GM23338 (cell line): ENCODE results near the gene BCL7C. TPM values are rescaled to one million over a fixed set of nuclear protein-coding genes. Genes with fewer than 3 reads are reported as not detected.

ENCODE experiments used
- ATAC-seq: fragments of 200-7000 bp; cut with Tn5 transposase; 3 replicates; pipeline ENCODE4 v1.9.1; 2020
- DNase-seq: peaks from one replicate; pipeline ENCODE4 v3.0.0-alpha.2; 2015; ENCODE audit warnings: low spot score
- H2AFZ ChIP-seq: fragments of 200-600 bp; sonication (generic); 2 replicates; pipeline ENCODE4 v1.8.0; 2016; ENCODE audit warnings: antibody characterized with exemption, mild to moderate bottlenecking, moderate library complexity
- H3F3A ChIP-seq: fragments of 200-600 bp; sonication (generic); replicated peaks from 2 replicates; pipeline ENCODE4 v1.8.0; 2017; ENCODE audit warnings: antibody characterized with exemption, mixed run types, low read depth
- H3K27ac ChIP-seq: fragments of 200-600 bp; sonication (generic); 2 replicates; pipeline ENCODE4 v1.6.1; 2016; ENCODE audit warnings: low read depth
- H3K27me3 ChIP-seq: fragments of 200-600 bp; sonication (generic); 2 replicates; pipeline ENCODE4 v1.8.0; 2016; ENCODE audit warnings: mild to moderate bottlenecking, mixed run types, moderate library complexity; ENCODE audit not compliant: insufficient read depth
- H3K36me3 ChIP-seq: fragments of 200-600 bp; sonication (generic); 2 replicates; pipeline ENCODE4 v1.8.0; 2016; ENCODE audit warnings: mild to moderate bottlenecking; ENCODE audit not compliant: insufficient read depth
- H3K4me1 ChIP-seq: fragments of 200-600 bp; sonication (generic); 2 replicates; pipeline ENCODE4 v1.8.0; 2016; ENCODE audit warnings: mild to moderate bottlenecking, moderate library complexity; ENCODE audit not compliant: insufficient read depth
- H3K4me2 ChIP-seq: fragments of 200-600 bp; sonication (generic); 2 replicates; pipeline ENCODE4 v1.7.1; 2017; ENCODE audit warnings: mixed run types
- H3K4me3 ChIP-seq: fragments of 200-600 bp; sonication (generic); 2 replicates; pipeline ENCODE4 v1.6.1; 2016; ENCODE audit warnings: mixed run types
- H3K79me2 ChIP-seq: fragments of 200-600 bp; sonication (generic); replicated peaks from 2 replicates; pipeline ENCODE4 v1.8.0; 2017; ENCODE audit warnings: mild to moderate bottlenecking; ENCODE audit not compliant: insufficient read depth
- H3K9me2 ChIP-seq: fragments of 200-600 bp; sonication (generic); 2 replicates; pipeline ENCODE4 v1.8.0; 2017; ENCODE audit not compliant: insufficient read depth
- H4K20me1 ChIP-seq: fragments of 200-600 bp; sonication (generic); replicated peaks from 2 replicates; pipeline ENCODE4 v1.8.0; 2017; ENCODE audit warnings: mild to moderate bottlenecking; ENCODE audit not compliant: insufficient read depth
- H3K27ac Mint-ChIP-seq: 2 replicates; pipeline ENCODE4 v1.8.0; 2020; ENCODE audit warnings: inconsistent platforms, mild to moderate bottlenecking, moderate library complexity, mixed read lengths
- H3K27me3 Mint-ChIP-seq: 3 replicates; pipeline ENCODE4 v1.8.0; 2022; ENCODE audit warnings: low read depth, mild to moderate bottlenecking, moderate library complexity, mixed read lengths, inconsistent platforms; ENCODE audit not compliant: insufficient read depth, poor library complexity
- H3K36me3 Mint-ChIP-seq: 3 replicates; pipeline ENCODE4 v1.8.0; 2021; ENCODE audit warnings: low read depth, mild to moderate bottlenecking, inconsistent platforms, moderate library complexity, mixed read lengths
- H3K4me1 Mint-ChIP-seq: 3 replicates; pipeline ENCODE4 v1.8.0; 2020; ENCODE audit warnings: mild to moderate bottlenecking, inconsistent platforms, mixed read lengths
- H3K4me3 Mint-ChIP-seq: 3 replicates; pipeline ENCODE4 v1.8.0; 2021; ENCODE audit warnings: moderate library complexity, mild to moderate bottlenecking, inconsistent platforms, mixed read lengths
- H3K9me3 Mint-ChIP-seq: 3 replicates; pipeline ENCODE4 v1.8.0; 2020; ENCODE audit warnings: moderate library complexity, mild to moderate bottlenecking, inconsistent platforms, mixed read lengths
- CTCF ChIP-seq, 2 experiments: fragments of 200-600 bp in 1 of 2; sonication (generic) in 1 of 2; conservative IDR thresholded peaks; 2 replicates each; pipeline versions ENCODE4 v1.5.1 to v1.6.1; 2016 to 2017; ENCODE audit warnings: antibody characterized with exemption in 2 of 2, low read depth in 2 of 2, mild to moderate bottlenecking in 2 of 2, moderate library complexity in 1 of 2
- EZH2 ChIP-seq: fragments of 200-600 bp; sonication (generic); IDR thresholded peaks from one replicate; pipeline ENCODE4 v1.8.0; 2017; ENCODE audit warnings: antibody characterized with exemption, mild to moderate bottlenecking, low read depth; ENCODE audit not compliant: unreplicated experiment
- EZH2phosphoT487 ChIP-seq: fragments of 200-600 bp; sonication (generic); IDR thresholded peaks from one replicate; pipeline ENCODE4 v1.8.1; 2018; ENCODE audit warnings: antibody characterized with exemption; ENCODE audit not compliant: unreplicated experiment
- POLR2AphosphoS5 ChIP-seq: IDR thresholded peaks from 2 replicates; pipeline ENCODE4 v1.6.1; 2016; ENCODE audit warnings: antibody characterized with exemption, low read depth
- STAT1 ChIP-seq: IDR thresholded peaks from one replicate; pipeline ENCODE4 v1.6.1; 2016; ENCODE audit warnings: antibody characterized with exemption; ENCODE audit not compliant: unreplicated experiment
- ZNF114 ChIP-seq: fragments of 250-450 bp; sonication (Bioruptor Pico); IDR thresholded peaks from 2 replicates; pipeline ENCODE4 v1.5.0; 2020; ENCODE audit warnings: mild to moderate bottlenecking, moderate library complexity
- ZNF331 ChIP-seq: fragments of 250-450 bp; sonication (Bioruptor Pico); IDR thresholded peaks from 2 replicates; pipeline ENCODE4 v1.5.0; 2020; ENCODE audit warnings: low read depth, mild to moderate bottlenecking, moderate library complexity
- polyA plus RNA-seq: library from polyadenylated mRNA; unstranded; fragments of >200 nt; fragmentation: Nextera tagmentation; extraction: Ambion mirVana; gene quantifications from 2 replicates; pipeline ENCODE4 v1.2.1, GENCODE V29; 2016
- total RNA-seq: library from RNA; depleted of rRNA; stranded (reverse); fragments of >200 nt; shearing (Covaris generic); gene quantifications from 2 replicates; pipeline ENCODE4 v1.2.3, GENCODE V29; 2014
- TF ChIP-seq, protein P1 (sequence below): fragments of 250-450 bp; sonication (Bioruptor Pico); IDR thresholded peaks from 2 replicates; pipeline ENCODE4 v1.5.0; 2020; ENCODE audit warnings: mild to moderate bottlenecking, moderate library complexity

The BCL7C gene
- total and polyA plus RNA-seq, 2 experiments from 2014 or later: 17.5 to 22.1 TPM

GRCh38 chr16:30921748-30922419, 28.0 kb upstream of the BCL7C start (continued):
- TF ChIP-seq, protein P1, sequence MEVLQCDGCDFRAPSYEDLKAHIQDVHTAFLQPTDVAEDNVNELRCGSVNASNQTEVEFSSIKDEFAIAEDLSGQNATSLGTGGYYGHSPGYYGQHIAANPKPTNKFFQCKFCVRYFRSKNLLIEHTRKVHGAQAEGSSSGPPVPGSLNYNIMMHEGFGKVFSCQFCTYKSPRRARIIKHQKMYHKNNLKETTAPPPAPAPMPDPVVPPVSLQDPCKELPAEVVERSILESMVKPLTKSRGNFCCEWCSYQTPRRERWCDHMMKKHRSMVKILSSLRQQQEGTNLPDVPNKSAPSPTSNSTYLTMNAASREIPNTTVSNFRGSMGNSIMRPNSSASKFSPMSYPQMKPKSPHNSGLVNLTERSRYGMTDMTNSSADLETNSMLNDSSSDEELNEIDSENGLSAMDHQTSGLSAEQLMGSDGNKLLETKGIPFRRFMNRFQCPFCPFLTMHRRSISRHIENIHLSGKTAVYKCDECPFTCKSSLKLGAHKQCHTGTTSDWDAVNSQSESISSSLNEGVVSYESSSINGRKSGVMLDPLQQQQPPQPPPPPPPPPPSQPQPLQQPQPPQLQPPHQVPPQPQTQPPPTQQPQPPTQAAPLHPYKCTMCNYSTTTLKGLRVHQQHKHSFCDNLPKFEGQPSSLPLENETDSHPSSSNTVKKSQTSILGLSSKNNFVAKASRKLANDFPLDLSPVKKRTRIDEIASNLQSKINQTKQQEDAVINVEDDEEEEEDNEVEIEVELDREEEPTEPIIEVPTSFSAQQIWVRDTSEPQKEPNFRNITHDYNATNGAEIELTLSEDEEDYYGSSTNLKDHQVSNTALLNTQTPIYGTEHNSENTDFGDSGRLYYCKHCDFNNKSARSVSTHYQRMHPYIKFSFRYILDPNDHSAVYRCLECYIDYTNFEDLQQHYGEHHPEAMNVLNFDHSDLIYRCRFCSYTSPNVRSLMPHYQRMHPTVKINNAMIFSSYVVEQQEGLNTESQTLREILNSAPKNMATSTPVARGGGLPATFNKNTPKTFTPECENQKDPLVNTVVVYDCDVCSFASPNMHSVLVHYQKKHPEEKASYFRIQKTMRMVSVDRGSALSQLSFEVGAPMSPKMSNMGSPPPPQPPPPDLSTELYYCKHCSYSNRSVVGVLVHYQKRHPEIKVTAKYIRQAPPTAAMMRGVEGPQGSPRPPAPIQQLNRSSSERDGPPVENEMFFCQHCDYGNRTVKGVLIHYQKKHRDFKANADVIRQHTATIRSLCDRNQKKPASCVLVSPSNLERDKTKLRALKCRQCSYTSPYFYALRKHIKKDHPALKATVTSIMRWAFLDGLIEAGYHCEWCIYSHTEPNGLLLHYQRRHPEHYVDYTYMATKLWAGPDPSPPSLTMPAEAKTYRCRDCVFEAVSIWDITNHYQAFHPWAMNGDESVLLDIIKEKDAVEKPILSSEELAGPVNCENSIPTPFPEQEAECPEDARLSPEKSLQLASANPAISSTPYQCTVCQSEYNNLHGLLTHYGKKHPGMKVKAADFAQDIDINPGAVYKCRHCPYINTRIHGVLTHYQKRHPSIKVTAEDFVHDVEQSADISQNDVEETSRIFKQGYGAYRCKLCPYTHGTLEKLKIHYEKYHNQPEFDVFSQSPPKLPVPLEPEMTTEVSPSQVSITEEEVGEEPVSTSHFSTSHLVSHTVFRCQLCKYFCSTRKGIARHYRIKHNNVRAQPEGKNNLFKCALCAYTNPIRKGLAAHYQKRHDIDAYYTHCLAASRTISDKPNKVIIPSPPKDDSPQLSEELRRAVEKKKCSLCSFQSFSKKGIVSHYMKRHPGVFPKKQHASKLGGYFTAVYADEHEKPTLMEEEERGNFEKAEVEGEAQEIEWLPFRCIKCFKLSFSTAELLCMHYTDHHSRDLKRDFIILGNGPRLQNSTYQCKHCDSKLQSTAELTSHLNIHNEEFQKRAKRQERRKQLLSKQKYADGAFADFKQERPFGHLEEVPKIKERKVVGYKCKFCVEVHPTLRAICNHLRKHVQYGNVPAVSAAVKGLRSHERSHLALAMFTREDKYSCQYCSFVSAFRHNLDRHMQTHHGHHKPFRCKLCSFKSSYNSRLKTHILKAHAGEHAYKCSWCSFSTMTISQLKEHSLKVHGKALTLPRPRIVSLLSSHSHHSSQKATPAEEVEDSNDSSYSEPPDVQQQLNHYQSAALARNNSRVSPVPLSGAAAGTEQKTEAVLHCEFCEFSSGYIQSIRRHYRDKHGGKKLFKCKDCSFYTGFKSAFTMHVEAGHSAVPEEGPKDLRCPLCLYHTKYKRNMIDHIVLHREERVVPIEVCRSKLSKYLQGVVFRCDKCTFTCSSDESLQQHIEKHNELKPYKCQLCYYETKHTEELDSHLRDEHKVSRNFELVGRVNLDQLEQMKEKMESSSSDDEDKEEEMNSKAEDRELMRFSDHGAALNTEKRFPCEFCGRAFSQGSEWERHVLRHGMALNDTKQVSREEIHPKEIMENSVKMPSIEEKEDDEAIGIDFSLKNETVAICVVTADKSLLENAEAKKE (CRISPR knock-in tag): no peak

DNA sequence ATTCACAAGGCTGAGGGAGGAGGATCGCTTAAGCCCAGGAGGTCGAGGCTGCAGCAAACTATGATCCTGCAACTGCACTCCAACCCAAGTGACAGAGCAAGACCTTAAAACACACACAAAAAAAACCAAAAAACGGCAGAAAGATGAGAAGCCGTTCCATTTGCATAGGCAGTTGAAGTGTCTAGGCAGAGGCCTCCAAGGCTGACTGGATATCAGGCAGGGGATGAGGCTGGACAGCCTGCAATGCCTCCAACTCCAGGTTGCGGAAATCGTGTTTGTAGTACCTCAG, 27.5 kb upstream of the BCL7C start:
- peak overlapping the region; percentile 18; the same call in 1 of the 2 replicates for H3K4me3 ChIP-seq
- TF ChIP-seq STAT1: no peak
- TF ChIP-seq CTCF (conservative IDR thresholded peaks at IDR 0.05; ENCODE audit: low read depth in 2 of 2): no peak
- TF ChIP-seq ZNF114 (CRISPR knock-in tag): no peak
- no peak for TF ChIP-seq POLR2AphosphoS5
- TF ChIP-seq EZH2: no peak
- TF ChIP-seq EZH2phosphoT487: no peak
- TF ChIP-seq ZNF331 (CRISPR knock-in tag): no peak

More for the DNA sequence above, 27.5 kb upstream of the BCL7C start:
- Histone ChIP-seq H3K36me3 (no peaks in the 10 kb centered on the region), H4K20me1 (peaks cover 4% of the 10 kb centered on the region; the same call in 1 of the 2 replicates), H3K27ac (no peak overlapping the region), H3F3A (peaks cover 5% of the 10 kb centered on the region; the same call in 1 of the 2 replicates), H2AFZ (no peak overlapping the region), H3K79me2 (peaks cover 18% of the 10 kb centered on the region), H3K4me2 (no peak overlapping the region), H3K9me2 (no peaks in the 10 kb centered on the region), H3K4me1 (peaks cover 8% of the 10 kb centered on the region; the same call in 1 of the 2 replicates), H3K27me3 (no peaks in the 10 kb centered on the region)
- H3K4me3 Mint-ChIP-seq: peak overlapping the region; percentile 99
- ATAC-seq (no peak), DNase-seq (no peak)
- H3K27me3 Mint-ChIP-seq: peaks cover 21% of the 10 kb centered on the region
- H3K27ac Mint-ChIP-seq: no peak overlapping the region
- peaks cover 12% of the 10 kb centered on the region for H3K4me1 Mint-ChIP-seq
- peaks cover 6% of the 10 kb centered on the region for H3K36me3 Mint-ChIP-seq
- H3K9me3 Mint-ChIP-seq: no peaks in the 10 kb centered on the region
